ENCODE results near the gene VIPR2.

The VIPR2 gene

GRCh38 chr7:159112136-159113011, 32.3 kb downstream of the VIPR2 start:
- no peaks in the 10 kb centered on the region for H3K36me3 ChIP-seq (ENCODE audit: control insufficient read depth, insufficient read depth, low read length)
- peaks cover 32% of the 10 kb centered on the region for H3K4me1 ChIP-seq (ENCODE audit: control insufficient read depth, insufficient read depth, low read length)
- no peak overlapping the region for H3K4me3 ChIP-seq (ENCODE audit: low read depth, low read length)
- no peak overlapping the region for H3K27ac ChIP-seq (ENCODE audit: low read depth, low read length)
- no peaks in the 10 kb centered on the region for H3K9me3 ChIP-seq (ENCODE audit: control insufficient read depth, insufficient read depth, low read depth, low read length)
- H3K9ac ChIP-seq (ENCODE audit: low read length), result no peak overlapping the region
- H3K27me3 ChIP-seq (ENCODE audit: control insufficient read depth, insufficient read depth, low read length), result peaks cover 6% of the 10 kb centered on the region; the same call in 1 of the 2 replicates

- Histone ChIP-seq H3K27ac (ENCODE audit: low read depth, low read length) (no peak overlapping the region), H3K27me3 (ENCODE audit: control insufficient read depth, insufficient read depth, low read length) (no peaks in the 10 kb centered on the region; the same call in 1 of the 2 replicates), H3K4me3 (ENCODE audit: low read depth, low read length) (no peak overlapping the region), H3K4me1 (ENCODE audit: control insufficient read depth, insufficient read depth, low read length) (peaks cover 40% of the 10 kb centered on the region), H3K9ac (ENCODE audit: low read length) (no peak overlapping the region), H3K36me3 (ENCODE audit: control insufficient read depth, insufficient read depth, low read length) (no peaks in the 10 kb centered on the region), H3K9me3 (ENCODE audit: control insufficient read depth, insufficient read depth, low read depth, low read length) (no peaks in the 10 kb centered on the region)
Measured at GRCh38 chr7:159109653-159110035, 35.0 kb downstream of the VIPR2 start.

- Histone ChIP-seq H3K27me3 (ENCODE audit: control insufficient read depth, insufficient read depth, low read length) (no peaks in the 10 kb centered on the region; the same call in 1 of the 2 replicates), H3K9me3 (ENCODE audit: control insufficient read depth, insufficient read depth, low read depth, low read length) (no peaks in the 10 kb centered on the region), H3K4me1 (ENCODE audit: control insufficient read depth, insufficient read depth, low read length) (peaks cover 36% of the 10 kb centered on the region), H3K27ac (ENCODE audit: low read depth, low read length) (no peak overlapping the region), H3K9ac (ENCODE audit: low read length) (no peak overlapping the region), H3K4me3 (ENCODE audit: low read depth, low read length) (no peak overlapping the region), H3K36me3 (ENCODE audit: control insufficient read depth, insufficient read depth, low read length) (no peaks in the 10 kb centered on the region)
Measured at GRCh38 chr7:159108941-159109652, 35.6 kb downstream of the VIPR2 start.

GRCh38 chr7:159108491-159108890, 36.2 kb downstream of the VIPR2 start:
- H3K9ac ChIP-seq (ENCODE audit: low read length), result no peak overlapping the region
- H3K36me3 ChIP-seq (ENCODE audit: control insufficient read depth, insufficient read depth, low read length), result no peaks in the 10 kb centered on the region
- no peak overlapping the region for H3K27ac ChIP-seq (ENCODE audit: low read depth, low read length)
- H3K4me1 ChIP-seq (ENCODE audit: control insufficient read depth, insufficient read depth, low read length), result peaks cover 31% of the 10 kb centered on the region
- H3K4me3 ChIP-seq (ENCODE audit: low read depth, low read length), result no peak overlapping the region
- H3K27me3 ChIP-seq (ENCODE audit: control insufficient read depth, insufficient read depth, low read length), result no peaks in the 10 kb centered on the region; the same call in 1 of the 2 replicates
- no peaks in the 10 kb centered on the region for H3K9me3 ChIP-seq (ENCODE audit: control insufficient read depth, insufficient read depth, low read depth, low read length)

- Histone ChIP-seq H3K27ac (ENCODE audit: low read depth, low read length) (no peak overlapping the region), H3K9me3 (ENCODE audit: control insufficient read depth, insufficient read depth, low read depth, low read length) (no peaks in the 10 kb centered on the region), H3K4me1 (ENCODE audit: control insufficient read depth, insufficient read depth, low read length) (peaks cover 19% of the 10 kb centered on the region), H3K27me3 (ENCODE audit: control insufficient read depth, insufficient read depth, low read length) (no peaks in the 10 kb centered on the region; the same call in 1 of the 2 replicates), H3K4me3 (ENCODE audit: low read depth, low read length) (no peak overlapping the region), H3K9ac (ENCODE audit: low read length) (no peak overlapping the region), H3K36me3 (ENCODE audit: control insufficient read depth, insufficient read depth, low read length) (no peaks in the 10 kb centered on the region)
Measured at GRCh38 chr7:159107161-159107892, 37.3 kb downstream of the VIPR2 start.

- Histone ChIP-seq H3K9me3 (ENCODE audit: control insufficient read depth, insufficient read depth, low read depth, low read length) (0 out of 2 replicates have a peak, but pooled peaks cover 3% of the 10 kb centered on the region), H3K27me3 (ENCODE audit: control insufficient read depth, insufficient read depth, low read length) (no peaks in the 10 kb centered on the region; the same call in 1 of the 2 replicates), H3K36me3 (ENCODE audit: control insufficient read depth, insufficient read depth, low read length) (no peaks in the 10 kb centered on the region), H3K9ac (ENCODE audit: low read length) (no peak overlapping the region), H3K4me3 (ENCODE audit: low read depth, low read length) (no peak overlapping the region), H3K27ac (ENCODE audit: low read depth, low read length) (no peak overlapping the region), H3K4me1 (ENCODE audit: control insufficient read depth, insufficient read depth, low read length) (peaks cover 18% of the 10 kb centered on the region)
Measured at GRCh38 chr7:159105832-159106811, 38.5 kb downstream of the VIPR2 start.

GRCh38 chr7:159105066-159105780, 39.4 kb downstream of the VIPR2 start:
- Histone ChIP-seq H3K27me3 (ENCODE audit: control insufficient read depth, insufficient read depth, low read length) (no peaks in the 10 kb centered on the region; the same call in 1 of the 2 replicates), H3K9ac (ENCODE audit: low read length) (no peak overlapping the region), H3K9me3 (ENCODE audit: control insufficient read depth, insufficient read depth, low read depth, low read length) (0 out of 2 replicates have a peak, but pooled peaks cover 3% of the 10 kb centered on the region), H3K36me3 (ENCODE audit: control insufficient read depth, insufficient read depth, low read length) (no peaks in the 10 kb centered on the region), H3K27ac (ENCODE audit: low read depth, low read length) (no peak overlapping the region), H3K4me3 (ENCODE audit: low read depth, low read length) (no peak overlapping the region), H3K4me1 (ENCODE audit: control insufficient read depth, insufficient read depth, low read length) (peaks cover 18% of the 10 kb centered on the region)

- 0 out of 2 replicates have a peak, but pooled peaks cover 3% of the 10 kb centered on the region for H3K9me3 ChIP-seq (ENCODE audit: control insufficient read depth, insufficient read depth, low read depth, low read length)
- no peak overlapping the region for H3K27ac ChIP-seq (ENCODE audit: low read depth, low read length)
- no peak overlapping the region for H3K9ac ChIP-seq (ENCODE audit: low read length)
- no peaks in the 10 kb centered on the region for H3K36me3 ChIP-seq (ENCODE audit: control insufficient read depth, insufficient read depth, low read length)
- no peaks in the 10 kb centered on the region; the same call in 1 of the 2 replicates for H3K27me3 ChIP-seq (ENCODE audit: control insufficient read depth, insufficient read depth, low read length)
- H3K4me1 ChIP-seq (ENCODE audit: control insufficient read depth, insufficient read depth, low read length), result peaks cover 18% of the 10 kb centered on the region
- H3K4me3 ChIP-seq (ENCODE audit: low read depth, low read length), result no peak overlapping the region
Measured at GRCh38 chr7:159104188-159104920, 40.3 kb downstream of the VIPR2 start.

Measured in HUES6 (cell line).